Smooth muscle cell (in vitro differentiated cells): ENCODE results near the gene MFNG. TPM values are rescaled to one million over a fixed set of nuclear protein-coding genes. Genes with fewer than 3 reads are reported as not detected.

ENCODE experiments used
- DNase-seq: peaks from one replicate; lab custom pipeline; 2025; ENCODE audit not compliant: unreplicated experiment; lab: John Stamatoyannopoulos, UW
- H2AFZ ChIP-seq: fragments of 200-600 bp; sonication (generic); 2 replicates; pipeline ENCODE4 v1.6.0; 2016; ENCODE audit warnings: antibody characterized with exemption, low read depth, mild to moderate bottlenecking
- H3F3A ChIP-seq: fragments of 200-600 bp; sonication (generic); 2 replicates; pipeline ENCODE4 v1.6.0; 2017; ENCODE audit warnings: antibody characterized with exemption, low read depth
- H3K27ac ChIP-seq: fragments of 200-600 bp; sonication (generic); 2 replicates; pipeline ENCODE4 v1.5.1; 2016; ENCODE audit warnings: low read depth, mild to moderate bottlenecking
- H3K27me3 ChIP-seq: fragments of 200-600 bp; sonication (generic); 2 replicates; pipeline ENCODE4 v1.6.1; 2016; ENCODE audit warnings: low read depth, mild to moderate bottlenecking
- H3K36me3 ChIP-seq: fragments of 200-600 bp; sonication (generic); 2 replicates; pipeline ENCODE4 v1.5.1; 2016; ENCODE audit warnings: low read depth
- H3K4me1 ChIP-seq: fragments of 200-600 bp; sonication (generic); 2 replicates; pipeline ENCODE4 v1.5.1; 2016; ENCODE audit warnings: low read depth
- H3K4me2 ChIP-seq: fragments of 200-600 bp; sonication (generic); 2 replicates; pipeline ENCODE4 v1.6.0; 2016; ENCODE audit warnings: mild to moderate bottlenecking
- H3K4me3 ChIP-seq: fragments of 200-600 bp; sonication (generic); 2 replicates; pipeline ENCODE4 v1.5.1; 2016; ENCODE audit warnings: mild to moderate bottlenecking
- H3K79me2 ChIP-seq: fragments of 200-600 bp; sonication (generic); 2 replicates; pipeline ENCODE4 v1.6.0; 2016; ENCODE audit warnings: low read depth, mild to moderate bottlenecking
- H3K9ac ChIP-seq: fragments of 200-600 bp; sonication (generic); 2 replicates; pipeline ENCODE4 v1.6.0; 2016; ENCODE audit warnings: low read depth
- H3K9me3 ChIP-seq: fragments of 200-600 bp; sonication (generic); replicated peaks from 2 replicates; pipeline ENCODE4 v1.5.1; 2016; ENCODE audit warnings: low read depth
- H4K20me1 ChIP-seq: fragments of 200-600 bp; sonication (generic); 2 replicates; pipeline ENCODE4 v1.6.0; 2016; ENCODE audit warnings: low read depth
- WGBS: methylation state at CpG from one replicate; pipeline ENCODE4 v1.1.7; 2016; ENCODE audit warnings: low lambda C conversion rate; 5-methylcytosine and 5-hydroxymethylcytosine counted together
- polyA plus RNA-seq: library from polyadenylated mRNA; unstranded; fragments of >200 nt; fragmentation: Nextera tagmentation; extraction: Ambion mirVana; gene quantifications from 2 replicates; pipeline ENCODE4 v1.2.1, GENCODE V29; 2016
- total RNA-seq: library from RNA; depleted of rRNA; stranded (reverse); fragments of >200 nt; gene quantifications from 2 replicates; pipeline ENCODE4 v1.2.3, GENCODE V29; 2014
- TF ChIP-seq, protein P1 (sequence below): fragments of 200-600 bp; sonication (generic); IDR thresholded peaks from 2 replicates; pipeline ENCODE4 v1.5.1; 2017; ENCODE audit warnings: borderline replicate concordance, mild to moderate bottlenecking, antibody characterized with exemption; ENCODE audit not compliant: insufficient read depth, poor library complexity, severe bottlenecking

MFNG gene
- total and polyA plus RNA-seq, 2 experiments from 2014 or later: 0.40 TPM; not detected in 1

DNA sequence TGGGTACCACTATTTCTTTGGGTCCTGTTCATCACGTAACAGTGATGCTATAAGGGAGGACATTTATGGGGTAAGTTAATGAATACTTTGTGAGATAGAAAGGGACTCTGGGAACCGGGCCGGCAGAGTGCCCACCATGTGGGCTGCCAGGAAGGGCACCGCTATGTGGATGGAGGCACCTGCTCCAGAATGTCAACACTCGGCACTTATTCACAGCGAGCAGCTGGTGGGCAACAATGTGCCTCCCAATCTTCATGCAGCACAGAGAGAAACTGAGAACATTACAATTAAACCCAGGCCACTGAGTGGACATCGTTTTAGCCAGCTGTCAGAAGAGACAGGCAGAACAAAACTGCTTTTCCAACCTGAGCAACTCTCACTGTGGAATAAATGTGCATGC is 43.1 kb downstream of the MFNG start:
- TF ChIP-seq, protein P1, sequence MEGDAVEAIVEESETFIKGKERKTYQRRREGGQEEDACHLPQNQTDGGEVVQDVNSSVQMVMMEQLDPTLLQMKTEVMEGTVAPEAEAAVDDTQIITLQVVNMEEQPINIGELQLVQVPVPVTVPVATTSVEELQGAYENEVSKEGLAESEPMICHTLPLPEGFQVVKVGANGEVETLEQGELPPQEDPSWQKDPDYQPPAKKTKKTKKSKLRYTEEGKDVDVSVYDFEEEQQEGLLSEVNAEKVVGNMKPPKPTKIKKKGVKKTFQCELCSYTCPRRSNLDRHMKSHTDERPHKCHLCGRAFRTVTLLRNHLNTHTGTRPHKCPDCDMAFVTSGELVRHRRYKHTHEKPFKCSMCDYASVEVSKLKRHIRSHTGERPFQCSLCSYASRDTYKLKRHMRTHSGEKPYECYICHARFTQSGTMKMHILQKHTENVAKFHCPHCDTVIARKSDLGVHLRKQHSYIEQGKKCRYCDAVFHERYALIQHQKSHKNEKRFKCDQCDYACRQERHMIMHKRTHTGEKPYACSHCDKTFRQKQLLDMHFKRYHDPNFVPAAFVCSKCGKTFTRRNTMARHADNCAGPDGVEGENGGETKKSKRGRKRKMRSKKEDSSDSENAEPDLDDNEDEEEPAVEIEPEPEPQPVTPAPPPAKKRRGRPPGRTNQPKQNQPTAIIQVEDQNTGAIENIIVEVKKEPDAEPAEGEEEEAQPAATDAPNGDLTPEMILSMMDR: no peak
- DNase-seq: no peak
- H3K9me3 ChIP-seq: no peaks in the 10 kb centered on the region
- 93% methylated on average over 7 of the region's 7 CpGs for WGBS
- no peaks in the 10 kb centered on the region for H4K20me1 ChIP-seq
- no peak overlapping the region for H3K4me3 ChIP-seq
- no peak overlapping the region for H3K4me2 ChIP-seq
- peaks cover 4% of the 10 kb centered on the region for H3K4me1 ChIP-seq
- H3K9ac ChIP-seq: no peak overlapping the region
- no peak overlapping the region for H2AFZ ChIP-seq
- H3K79me2 ChIP-seq: no peaks in the 10 kb centered on the region
- no peak overlapping the region for H3K27ac ChIP-seq
- no peaks in the 10 kb centered on the region for H3K27me3 ChIP-seq
- H3K36me3 ChIP-seq: no peaks in the 10 kb centered on the region
- H3F3A ChIP-seq: no peaks in the 10 kb centered on the region

DNA sequence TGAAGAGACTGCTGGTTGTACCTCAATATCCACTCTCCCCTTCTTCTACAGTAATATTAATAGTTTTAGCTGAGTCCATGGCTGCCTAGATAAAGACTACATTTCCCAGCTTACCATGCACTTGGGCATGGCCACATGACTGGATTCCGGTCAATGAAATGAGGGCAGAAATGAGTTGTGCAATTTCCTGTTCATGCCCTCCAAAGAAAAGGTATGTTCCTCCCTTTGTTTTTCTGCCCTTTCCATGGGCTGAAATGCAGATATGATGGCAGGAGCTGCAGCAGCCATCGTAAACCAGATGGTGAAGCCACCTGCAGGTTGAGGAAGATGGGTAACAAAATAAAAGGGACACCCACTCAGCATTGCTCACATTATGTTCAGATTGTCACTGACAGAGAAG is 43.6 kb downstream of the MFNG start:
- Histone ChIP-seq H3K79me2 (no peaks in the 10 kb centered on the region), H3K4me3 (no peak overlapping the region), H3K9me3 (no peaks in the 10 kb centered on the region), H3K36me3 (no peaks in the 10 kb centered on the region), H3K27me3 (no peaks in the 10 kb centered on the region), H3K9ac (no peak overlapping the region), H3K27ac (no peak overlapping the region), H3K4me2 (no peak overlapping the region), H2AFZ (no peak overlapping the region), H3F3A (no peaks in the 10 kb centered on the region), H4K20me1 (no peaks in the 10 kb centered on the region), H3K4me1 (peaks cover 4% of the 10 kb centered on the region)
- DNase-seq: no peak
- WGBS: 91% methylated on average over 2 of the region's 2 CpGs
- TF ChIP-seq, protein P1: no peak

DNA sequence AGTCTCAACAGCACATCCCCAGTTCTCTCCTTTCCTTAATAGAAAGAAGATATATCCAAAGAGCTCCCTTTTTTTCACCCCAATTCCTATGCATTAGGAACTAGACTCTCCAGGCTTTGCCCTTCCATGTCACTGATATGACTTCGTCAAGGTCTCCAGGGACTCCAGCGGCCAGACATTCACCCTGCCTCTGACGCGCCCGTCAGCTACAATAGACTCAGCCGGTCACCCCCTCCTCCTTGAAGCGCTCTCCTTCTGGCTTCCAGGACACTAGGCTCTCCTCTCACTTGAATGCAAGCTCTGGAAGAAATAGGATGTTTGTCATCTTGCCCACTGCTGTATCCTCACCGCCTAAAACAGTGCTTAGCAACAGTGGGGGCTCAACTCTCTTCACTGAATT is 44.0 kb downstream of the MFNG start:
- H3K4me1 ChIP-seq: peaks cover 1% of the 10 kb centered on the region
- H3K4me2 ChIP-seq: no peak overlapping the region
- no peak overlapping the region for H3K4me3 ChIP-seq
- no peak overlapping the region for H2AFZ ChIP-seq
- 88% methylated on average over 8 of the region's 8 CpGs for WGBS
- TF ChIP-seq, protein P1: no peak
- H3K9ac ChIP-seq: no peak overlapping the region
- H3K27ac ChIP-seq: no peak overlapping the region
- H4K20me1 ChIP-seq: no peaks in the 10 kb centered on the region
- no peaks in the 10 kb centered on the region for H3K27me3 ChIP-seq
- no peak for DNase-seq
- H3K79me2 ChIP-seq: no peaks in the 10 kb centered on the region
- H3F3A ChIP-seq: no peaks in the 10 kb centered on the region
- no peaks in the 10 kb centered on the region for H3K36me3 ChIP-seq
- H3K9me3 ChIP-seq: no peaks in the 10 kb centered on the region

DNA sequence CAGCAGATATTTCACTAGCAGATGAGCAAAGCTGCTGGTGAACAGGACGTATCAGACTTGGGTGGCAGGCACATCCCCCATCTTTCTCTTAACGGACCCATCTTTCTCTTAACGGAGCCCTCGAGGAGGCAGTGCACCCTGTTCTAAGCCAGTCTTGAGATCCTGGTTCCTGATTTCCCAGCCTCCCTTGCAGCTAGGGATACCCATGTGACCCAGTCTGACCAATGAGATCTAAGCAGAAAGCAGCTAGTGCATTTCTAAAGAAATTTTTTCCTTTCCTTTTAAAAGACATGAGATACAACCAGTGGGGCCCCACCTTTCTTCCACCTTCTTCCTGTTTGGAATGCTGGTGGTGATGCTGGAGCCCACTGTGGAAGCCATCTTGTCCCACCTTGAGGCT is 45.3 kb downstream of the MFNG start:
- H3K9ac ChIP-seq: no peak overlapping the region
- H3K79me2 ChIP-seq: no peaks in the 10 kb centered on the region
- no peaks in the 10 kb centered on the region for H3K36me3 ChIP-seq
- H3K27ac ChIP-seq: no peak overlapping the region
- TF ChIP-seq, protein P1: no peak
- no peaks in the 10 kb centered on the region for H3K4me1 ChIP-seq
- DNase-seq: no peak
- H3K9me3 ChIP-seq: no peaks in the 10 kb centered on the region
- no peaks in the 10 kb centered on the region for H3F3A ChIP-seq
- WGBS: 86% methylated on average over 4 of the region's 4 CpGs
- H3K4me2 ChIP-seq: no peak overlapping the region
- no peak overlapping the region for H2AFZ ChIP-seq
- H3K27me3 ChIP-seq: no peaks in the 10 kb centered on the region
- H4K20me1 ChIP-seq: no peaks in the 10 kb centered on the region
- no peak overlapping the region for H3K4me3 ChIP-seq
